LoVo (cell line): Measurements from ENCODE around the gene CRP.
"Not testable (repeated sequence)": the region's sequence is repeated elsewhere in the genome, so short reads cannot be mapped to it uniquely, and the experiment has no call there.

Source experiments
- DNase-seq: peaks from one replicate; pipeline ENCODE4 v3.0.0-alpha.2; 2016; ENCODE audit warnings: low spot score

Gene CRP

DNA sequence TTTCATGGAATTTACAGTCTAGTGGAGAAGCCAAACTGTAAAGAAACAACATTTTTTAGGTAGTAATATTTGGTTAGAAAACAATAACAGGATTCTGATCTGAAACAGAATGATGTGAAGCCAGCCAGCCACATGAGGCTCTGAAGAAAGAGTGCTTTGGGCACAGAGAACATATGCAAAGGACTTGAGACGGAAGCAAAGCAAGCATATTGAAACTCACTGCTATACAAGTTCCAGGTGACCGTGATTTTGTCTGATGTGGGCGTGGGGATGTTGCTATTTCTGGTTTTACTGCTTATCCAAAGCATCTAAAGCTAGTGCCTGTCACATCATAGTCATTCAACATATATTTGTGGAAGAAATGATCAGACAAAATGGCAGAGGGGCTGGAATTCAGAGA lies 14.7 kb downstream of the CRP start:
- no peak for DNase-seq

DNA sequence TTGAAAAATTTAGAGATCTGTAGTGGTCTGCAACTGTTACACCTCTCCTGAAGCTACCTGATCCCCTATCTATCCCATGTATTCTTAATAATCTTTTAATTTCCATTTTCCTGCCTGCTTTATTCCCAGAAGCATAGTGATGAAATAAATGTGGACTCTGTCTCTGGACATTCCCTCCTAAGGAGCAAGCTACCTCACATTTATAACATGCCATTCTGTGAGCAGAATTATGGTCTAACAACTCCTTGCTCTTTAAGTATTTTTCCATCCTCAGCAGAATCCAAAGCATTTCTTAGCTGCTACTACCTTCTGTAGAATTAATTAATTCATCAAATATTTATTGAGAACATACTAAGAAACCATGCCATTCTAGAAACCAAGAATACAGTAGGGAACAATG lies 15.1 kb downstream of the CRP start:
- no peak for DNase-seq

DNA sequence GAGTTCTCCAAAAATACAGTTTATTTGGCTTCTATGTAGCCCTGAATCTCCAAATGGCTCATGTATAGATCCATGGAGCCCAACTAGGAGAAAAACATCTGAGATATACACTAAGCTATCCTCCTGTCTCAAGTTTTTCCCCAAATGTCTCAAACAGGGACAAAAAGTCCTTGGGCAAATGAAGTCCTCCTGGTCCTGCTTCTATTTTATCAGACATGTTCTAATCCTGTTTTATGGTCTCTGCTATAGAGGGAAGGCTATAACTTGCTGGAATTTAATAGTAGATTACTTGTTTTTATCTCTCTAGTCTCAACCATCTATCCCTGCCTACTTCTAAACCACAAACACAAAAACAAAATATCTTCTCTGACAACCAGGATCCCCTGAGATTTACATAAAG lies 26.9 kb downstream of the CRP start:
- no peak for DNase-seq

DNA sequence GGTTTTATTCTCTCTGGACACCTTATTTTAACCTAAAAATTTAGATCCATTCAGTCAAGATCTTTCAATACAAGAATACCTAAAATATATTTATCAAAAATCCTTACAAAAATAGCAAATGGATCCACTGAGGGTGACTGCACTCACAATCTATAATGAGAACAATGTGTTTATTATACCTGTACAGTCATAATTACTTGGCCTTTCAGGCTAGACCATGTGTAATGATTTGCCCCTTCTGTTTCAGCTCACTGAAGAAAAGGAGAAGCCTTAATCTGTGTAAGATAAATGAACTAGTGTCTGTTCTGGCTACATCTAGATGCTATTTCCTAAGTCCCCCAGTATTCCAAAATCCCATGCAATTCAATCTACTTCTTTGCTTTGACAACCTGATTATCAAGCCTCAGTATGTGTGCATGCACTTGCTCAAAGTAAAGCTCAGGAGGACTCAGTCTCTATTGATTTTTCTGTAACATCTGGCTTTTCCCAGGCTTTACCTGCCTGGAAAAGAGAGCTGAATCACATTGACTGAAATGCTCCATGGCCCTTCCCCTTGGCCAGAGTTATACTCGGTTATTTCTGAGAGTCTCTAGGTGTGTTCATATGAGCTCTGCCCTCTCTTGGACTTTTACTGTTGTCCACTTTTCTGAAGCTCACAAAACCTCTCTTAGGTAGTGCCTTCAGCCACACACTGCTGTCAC lies 27.6 kb downstream of the CRP start:
- no peak for DNase-seq

DNA sequence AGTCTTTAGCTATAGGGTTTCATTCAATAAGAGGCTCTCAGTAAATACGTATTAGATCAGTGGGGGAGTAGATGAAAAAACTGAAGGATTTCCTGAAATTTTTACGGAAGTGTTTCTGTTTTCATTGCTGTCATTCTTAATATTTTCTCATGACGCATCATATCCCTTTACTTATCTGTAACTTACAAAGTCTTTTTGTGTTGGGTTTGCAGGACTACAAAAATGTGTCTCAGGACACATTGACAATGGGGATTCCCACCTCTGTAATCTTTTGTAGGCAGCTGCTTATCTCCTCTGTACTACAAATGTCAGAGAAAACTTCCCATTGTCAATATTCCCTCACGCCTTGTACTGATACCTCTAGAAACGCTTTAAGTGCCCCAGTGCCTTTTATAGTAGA lies 35.5 kb downstream of the CRP start:
- DNase-seq = no peak

DNA sequence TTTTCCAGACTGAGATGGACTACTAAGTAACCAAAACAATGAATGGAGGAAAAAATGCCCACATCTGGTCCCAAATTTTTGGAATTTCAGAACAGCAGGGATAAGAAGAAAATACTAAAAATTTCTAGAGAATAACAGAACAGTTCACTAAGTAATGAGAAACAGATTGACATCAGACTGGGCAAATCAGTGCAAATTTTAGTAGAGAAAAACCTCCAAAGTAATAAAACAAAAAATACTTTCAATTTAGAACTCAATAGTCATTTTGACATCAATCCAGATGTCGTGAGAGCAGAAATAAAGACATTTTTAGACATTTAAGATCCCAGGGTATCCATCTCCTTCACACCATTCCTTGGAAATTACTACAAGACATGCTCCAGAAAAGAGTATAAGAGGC lies 39.3 kb downstream of the CRP start:
- DNase-seq = no peak

DNA sequence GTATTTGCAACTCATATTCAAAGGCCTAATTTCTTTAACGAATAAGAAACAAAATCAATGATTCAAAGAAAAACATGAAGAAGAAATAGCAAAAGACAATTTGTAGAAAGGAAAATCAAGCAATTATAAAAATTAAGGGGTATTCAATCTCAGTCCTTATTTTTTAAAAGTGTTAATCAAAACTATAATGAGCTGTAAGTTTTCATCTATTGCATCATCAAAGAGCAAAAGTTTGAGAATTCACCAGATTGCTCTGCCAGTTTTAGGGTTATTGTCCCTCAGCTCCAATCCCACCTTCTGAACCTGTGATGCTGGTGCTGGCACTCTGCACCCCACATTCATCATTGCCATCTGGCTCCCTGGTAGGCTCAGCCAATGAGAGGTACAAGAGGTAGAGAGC lies 42.0 kb downstream of the CRP start:
- not testable (repeated sequence) for DNase-seq

DNA sequence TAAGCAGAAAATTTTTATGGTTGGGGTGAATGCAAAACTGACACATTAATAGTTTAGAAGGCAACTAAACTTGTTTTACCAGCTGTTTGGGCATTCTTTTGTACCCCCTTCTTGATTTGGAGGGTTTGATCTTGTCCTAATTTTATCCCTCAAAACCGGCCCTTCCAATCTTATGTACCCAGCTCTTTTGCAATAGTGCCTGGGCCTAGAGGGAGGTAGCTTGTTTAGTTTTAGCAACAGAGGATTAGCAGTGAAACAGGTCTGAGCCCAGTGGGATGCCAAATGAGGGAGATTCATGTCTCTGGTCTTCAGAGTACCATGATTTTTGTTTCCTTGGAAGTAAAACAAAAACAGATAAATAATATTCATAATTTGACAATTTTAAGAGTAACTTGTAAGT lies 45.1 kb downstream of the CRP start:
- no peak for DNase-seq

DNA sequence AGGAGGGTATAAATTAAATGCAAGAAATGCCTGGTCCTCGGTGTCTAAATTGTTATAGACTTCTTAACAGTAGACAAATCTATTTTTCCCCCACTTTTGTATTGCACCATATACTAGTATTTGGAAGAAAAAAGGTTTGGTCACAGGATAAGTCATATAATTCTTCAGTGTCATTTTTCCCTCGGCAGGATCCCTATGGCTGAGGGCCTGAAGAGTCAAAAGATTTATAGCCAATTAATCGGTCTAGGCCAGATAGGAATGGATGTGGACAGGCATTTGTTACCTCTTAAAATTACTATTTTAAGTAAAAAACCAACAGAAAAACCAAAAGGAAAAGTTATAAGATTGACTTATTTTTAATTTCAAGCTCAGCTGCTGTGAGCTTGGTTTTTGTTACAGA lies 45.6 kb downstream of the CRP start:
- no peak for DNase-seq

DNA sequence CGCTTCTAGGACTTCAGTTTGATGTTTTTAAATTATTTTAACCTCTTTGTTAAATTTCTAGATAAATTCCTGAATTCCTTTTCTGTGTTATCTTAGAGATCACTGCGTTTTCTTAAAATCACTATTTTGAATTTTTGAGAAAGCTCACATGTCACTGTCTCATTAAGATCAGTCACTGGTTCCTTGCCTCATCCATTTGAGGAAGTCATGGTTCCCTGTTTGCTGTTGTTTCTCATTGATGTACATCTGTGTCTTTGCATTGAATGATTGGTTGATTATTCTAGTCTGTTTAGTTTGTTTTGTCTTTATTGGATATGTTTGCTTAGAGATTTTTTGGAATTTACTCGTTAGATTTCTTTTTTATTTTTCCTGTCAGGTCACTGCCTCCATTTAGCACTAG lies 50.1 kb downstream of the CRP start:
- no peak for DNase-seq

DNA sequence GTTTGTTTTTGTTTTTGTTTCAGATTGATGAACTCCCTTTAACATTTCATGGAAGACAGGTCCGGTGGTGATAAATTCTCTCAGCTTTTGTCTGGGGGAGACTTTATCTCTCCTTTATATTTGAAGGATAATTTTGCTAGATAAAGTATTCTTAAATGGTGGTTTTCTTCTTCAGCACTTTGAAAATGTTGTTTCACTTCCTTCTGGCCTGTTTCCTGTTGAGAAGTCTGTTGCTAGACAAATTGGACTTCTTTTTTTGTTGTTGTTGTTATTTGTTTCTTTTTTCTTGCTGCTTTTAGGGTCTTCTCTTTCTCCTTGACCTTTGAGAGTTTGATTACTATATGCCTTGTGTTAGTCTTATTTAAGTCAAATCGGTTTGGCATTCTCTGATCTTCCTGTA lies 50.8 kb downstream of the CRP start:
- DNase-seq = no peak
